ENCODE data around the gene FKBP1A. TPM values are rescaled to one million over a fixed set of nuclear protein-coding genes. Genes with fewer than 3 reads are reported as not detected.

The FKBP1A gene
- total and polyA plus RNA-seq, 4 experiments from 2014 or later = 47.0 to 86.4 (median 70.0) TPM

DNA sequence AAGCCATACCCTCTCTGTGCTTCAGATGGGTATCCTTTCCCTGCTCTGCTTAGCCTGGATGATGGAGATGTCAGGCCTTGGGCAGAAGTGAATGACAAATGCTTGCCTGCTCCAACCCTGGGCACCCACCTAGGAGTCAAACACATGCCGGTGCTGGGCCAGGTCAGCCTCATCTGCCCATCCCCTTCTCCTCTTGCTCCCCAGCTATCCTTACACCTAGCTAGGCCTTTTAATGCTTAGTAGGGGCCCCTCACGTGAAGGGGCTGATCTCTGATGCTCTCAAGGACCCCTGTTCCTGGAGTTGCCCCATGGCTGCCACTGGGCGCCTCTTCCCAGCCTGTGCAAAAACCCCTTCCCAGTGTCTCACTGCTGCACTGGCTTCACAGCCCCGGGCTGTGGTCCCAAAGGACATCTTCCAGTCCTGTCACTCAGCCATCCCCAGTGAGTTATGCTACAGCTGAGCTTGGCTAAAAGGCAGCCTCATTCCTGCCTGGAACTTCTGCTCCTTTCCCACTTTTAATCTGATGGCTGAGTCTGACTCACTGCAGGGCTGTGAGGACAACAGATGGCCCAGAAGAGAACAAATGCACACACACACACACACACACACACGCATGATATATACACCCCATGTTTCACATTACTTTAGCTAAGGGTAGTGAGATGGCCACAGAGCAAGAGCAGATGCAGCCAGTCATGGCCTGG is 51.1 kb downstream of the FKBP1A start:
- Histone ChIP-seq H3K36me3 (ENCODE audit: insufficient read depth, low read length) (no peaks in the 10 kb centered on the region), H3K4me1 (ENCODE audit: insufficient read depth, low read length) (peaks cover 5% of the 10 kb centered on the region), H3K27ac (ENCODE audit: low read depth, low read length) (no peak overlapping the region), H3K9me3 (ENCODE audit: control insufficient read depth in 1 of 2, low read length in 2 of 2) (no peaks in the 10 kb centered on the region), H3K4me3 (ENCODE audit: low read length in 2 of 2) (no peak overlapping the region), H3K27me3 (ENCODE audit: insufficient read depth, low read length) (no peaks in the 10 kb centered on the region)
- Mint-ChIP-seq H3K27ac (peak overlapping the region in 3 of 7 donors; percentile 21 to 72 (median 48)), H3K4me1 (peaks cover 14 to 26% (median 19%) of the 10 kb centered on the region in 4 donors), H3K36me3 (no peaks in the 10 kb centered on the region), H3K9me3 (no peaks in the 10 kb centered on the region), H3K27me3 (no peaks in the 10 kb centered on the region), H3K4me3 (no peak overlapping the region)
- DNase-seq = no peak
- ChIA-PET CTCF (ENCODE audit: partially characterized antibody) (interaction anchor here (1.0 kb wide), 1 partner anchor 29 kb away, joined by 4 read pairs; no protein-coding TSS in a partner anchor), POLR2A (ENCODE audit: partially characterized antibody) (no interaction called here)
- intact Hi-C loops (cut with micrococcal nuclease) = no loop called here

DNA sequence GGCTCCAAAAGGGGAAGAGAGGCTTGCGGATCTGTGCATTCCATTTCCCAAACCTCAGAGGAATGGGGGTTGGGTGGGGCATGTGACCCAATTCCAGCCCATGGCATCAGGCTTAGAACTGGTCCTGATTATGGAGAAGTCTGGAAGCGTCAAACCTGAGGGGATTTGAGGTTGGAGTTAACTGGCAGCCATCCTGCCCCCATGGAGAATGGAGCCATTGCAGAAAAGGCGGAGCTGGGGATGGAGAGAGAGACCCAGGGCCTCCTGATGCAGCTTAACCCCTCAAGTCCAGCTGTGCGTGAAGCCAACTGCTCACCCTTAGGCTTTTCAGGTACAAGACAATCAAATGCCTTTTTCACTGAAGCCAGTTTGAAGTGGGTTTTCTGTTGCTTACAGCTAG is 54.1 kb downstream of the FKBP1A start:
- Mint-ChIP-seq H3K4me1 (peaks cover 8 to 21% (median 15%) of the 10 kb centered on the region in 4 donors), H3K27ac (peak overlapping the region in 1 of 7 donors; percentile 52), H3K27me3 (no peaks in the 10 kb centered on the region), H3K4me3 (no peak overlapping the region), H3K36me3 (peaks cover 0 to 5% of the 10 kb centered on the region in 2 donors), H3K9me3 (no peaks in the 10 kb centered on the region)
- H3K4me3 ChIP-seq (ENCODE audit: low read length in 2 of 2) = no peak overlapping the region
- no peaks in the 10 kb centered on the region for H3K4me1 ChIP-seq (ENCODE audit: insufficient read depth, low read length)
- H3K27me3 ChIP-seq (ENCODE audit: insufficient read depth, low read length) = no peaks in the 10 kb centered on the region
- POLR2A ChIA-PET (ENCODE audit: partially characterized antibody) = no interaction called here
- no peak for DNase-seq
- no peaks in the 10 kb centered on the region for H3K9me3 ChIP-seq (ENCODE audit: control insufficient read depth in 1 of 2, low read length in 2 of 2)
- no peak overlapping the region for H3K27ac ChIP-seq (ENCODE audit: low read depth, low read length)
- CTCF ChIA-PET (ENCODE audit: partially characterized antibody) = interaction anchor here (1.3 kb wide), 1 partner anchor 129 kb away, joined by 3 read pairs; no protein-coding TSS in a partner anchor
- intact Hi-C loops (cut with micrococcal nuclease) = no loop called here
- no peaks in the 10 kb centered on the region for H3K36me3 ChIP-seq (ENCODE audit: insufficient read depth, low read length)

DNA sequence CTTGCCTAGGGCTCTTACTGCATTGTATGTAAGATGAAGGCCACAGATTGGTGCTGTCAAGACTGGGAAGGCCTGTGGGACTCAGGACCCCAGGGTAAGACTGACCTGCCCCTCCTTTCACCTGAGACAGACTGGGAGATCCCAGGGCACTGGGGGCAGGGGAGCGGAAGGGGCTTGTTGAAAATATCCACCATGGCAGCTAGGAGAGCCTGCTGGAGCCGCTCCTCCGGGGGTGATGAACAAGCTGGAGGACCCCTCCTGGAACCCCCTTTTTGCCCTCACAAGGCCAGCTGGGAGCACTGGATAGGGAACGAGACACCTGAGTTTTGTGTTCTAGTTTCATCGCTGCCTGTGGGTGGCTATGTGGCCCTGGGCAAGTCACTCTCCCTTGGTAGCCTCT is 54.8 kb downstream of the FKBP1A start:
- Mint-ChIP-seq H3K4me3 (no peak overlapping the region), H3K4me1 (peaks cover 9 to 21% (median 15%) of the 10 kb centered on the region in 4 donors), H3K27ac (no peak overlapping the region), H3K9me3 (no peaks in the 10 kb centered on the region), H3K27me3 (no peaks in the 10 kb centered on the region), H3K36me3 (peaks cover 0 to 6% of the 10 kb centered on the region in 2 donors)
- ChIA-PET POLR2A (ENCODE audit: partially characterized antibody) (no interaction called here), CTCF (ENCODE audit: partially characterized antibody) (no interaction called here)
- Histone ChIP-seq H3K4me1 (ENCODE audit: insufficient read depth, low read length) (no peaks in the 10 kb centered on the region), H3K36me3 (ENCODE audit: insufficient read depth, low read length) (no peaks in the 10 kb centered on the region), H3K4me3 (ENCODE audit: low read length in 2 of 2) (no peak overlapping the region), H3K27ac (ENCODE audit: low read depth, low read length) (no peak overlapping the region), H3K9me3 (ENCODE audit: control insufficient read depth in 1 of 2, low read length in 2 of 2) (no peaks in the 10 kb centered on the region), H3K27me3 (ENCODE audit: insufficient read depth, low read length) (no peaks in the 10 kb centered on the region)
- intact Hi-C loops (cut with micrococcal nuclease) = no loop called here
- no peak for DNase-seq

DNA sequence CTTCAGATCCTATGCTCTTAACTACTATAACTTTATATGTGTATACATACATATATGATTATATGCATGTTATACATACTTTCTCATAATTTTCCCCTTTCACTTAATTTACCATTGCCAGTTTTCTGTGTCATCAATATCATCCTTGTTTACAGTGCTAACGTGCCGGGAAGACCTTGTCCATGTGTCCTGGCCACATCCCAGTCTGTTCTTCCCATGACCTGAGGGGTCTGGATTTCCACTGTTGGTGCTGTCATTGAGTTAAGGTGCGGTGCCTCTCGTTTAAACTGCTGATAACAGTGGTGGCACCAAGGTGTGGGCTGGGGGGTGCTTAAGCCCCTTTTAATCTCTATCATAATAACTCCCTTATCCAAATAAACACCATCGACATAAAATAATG is 55.4 kb downstream of the FKBP1A start:
- peaks cover 3 to 8% of the 10 kb centered on the region in 2 donors for H3K36me3 Mint-ChIP-seq
- no peaks in the 10 kb centered on the region for H3K27me3 Mint-ChIP-seq
- Histone ChIP-seq H3K4me1 (ENCODE audit: insufficient read depth, low read length) (no peaks in the 10 kb centered on the region), H3K27me3 (ENCODE audit: insufficient read depth, low read length) (no peaks in the 10 kb centered on the region), H3K36me3 (ENCODE audit: insufficient read depth, low read length) (no peaks in the 10 kb centered on the region), H3K9me3 (ENCODE audit: control insufficient read depth in 1 of 2, low read length in 2 of 2) (no peaks in the 10 kb centered on the region), H3K27ac (ENCODE audit: low read depth, low read length) (no peak overlapping the region), H3K4me3 (ENCODE audit: low read length in 2 of 2) (no peak overlapping the region)
- intact Hi-C loops (cut with micrococcal nuclease) = no loop called here
- no peak overlapping the region for H3K4me3 Mint-ChIP-seq
- peaks cover 10 to 28% (median 18%) of the 10 kb centered on the region in 4 donors for H3K4me1 Mint-ChIP-seq
- CTCF ChIA-PET (ENCODE audit: partially characterized antibody) = no interaction called here
- peak overlapping the region in 3 of 7 donors; percentile 49 to 74 (median 72) for H3K27ac Mint-ChIP-seq
- POLR2A ChIA-PET (ENCODE audit: partially characterized antibody) = no interaction called here
- DNase-seq = no peak
- no peaks in the 10 kb centered on the region for H3K9me3 Mint-ChIP-seq

DNA sequence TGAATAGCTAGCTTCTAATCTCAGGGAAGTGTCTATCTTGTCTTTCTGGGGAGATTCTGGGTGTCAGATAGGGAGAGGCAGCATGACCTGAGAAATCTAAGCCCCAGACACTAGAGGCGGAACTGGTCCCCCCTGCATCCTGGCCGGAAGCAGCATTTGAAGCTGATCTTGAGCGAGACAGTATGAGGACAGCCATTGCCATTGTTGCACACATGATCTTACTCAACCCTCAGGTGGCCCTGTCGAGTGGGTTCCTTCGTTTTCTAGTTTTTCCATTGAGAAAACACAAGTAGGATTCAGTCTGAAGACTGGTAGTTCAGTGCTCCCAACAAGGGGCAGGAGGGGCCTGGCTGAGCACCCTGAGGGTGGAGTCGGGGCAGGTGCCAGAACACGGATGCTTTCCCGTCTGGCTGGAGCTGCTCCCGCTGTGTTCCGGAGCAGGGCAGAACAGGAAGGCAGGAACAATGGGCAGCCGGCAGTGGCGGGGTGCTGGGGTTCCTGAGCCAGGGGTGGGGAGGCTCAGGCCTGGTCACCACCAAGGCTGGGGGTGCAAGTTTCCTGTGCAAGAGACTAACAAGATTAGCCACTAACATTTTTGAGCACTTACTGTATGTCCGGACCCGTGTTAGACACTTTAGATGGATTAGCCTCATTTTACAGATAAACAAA is 56.0 kb downstream of the FKBP1A start:
- ChIA-PET CTCF (ENCODE audit: partially characterized antibody) (no interaction called here), POLR2A (ENCODE audit: partially characterized antibody) (no interaction called here)
- H3K9me3 ChIP-seq (ENCODE audit: control insufficient read depth in 1 of 2, low read length in 2 of 2) = no peaks in the 10 kb centered on the region
- peak overlapping the region in 6 of 7 donors; percentile 35 to 80 (median 52) for H3K27ac Mint-ChIP-seq
- no peak overlapping the region for H3K4me3 Mint-ChIP-seq
- H3K27me3 ChIP-seq (ENCODE audit: insufficient read depth, low read length) = no peaks in the 10 kb centered on the region
- H3K36me3 Mint-ChIP-seq = peaks cover 3 to 12% of the 10 kb centered on the region in 2 donors
- peaks cover 10 to 28% (median 17%) of the 10 kb centered on the region in 4 donors for H3K4me1 Mint-ChIP-seq
- H3K4me1 ChIP-seq (ENCODE audit: insufficient read depth, low read length) = no peaks in the 10 kb centered on the region
- no peak for DNase-seq
- H3K27me3 Mint-ChIP-seq = no peaks in the 10 kb centered on the region
- no peaks in the 10 kb centered on the region for H3K9me3 Mint-ChIP-seq
- intact Hi-C loops (cut with micrococcal nuclease) = no loop called here
- H3K4me3 ChIP-seq (ENCODE audit: low read length in 2 of 2) = no peak overlapping the region
- H3K27ac ChIP-seq (ENCODE audit: low read depth, low read length) = no peak overlapping the region
- H3K36me3 ChIP-seq (ENCODE audit: insufficient read depth, low read length) = no peaks in the 10 kb centered on the region

DNA sequence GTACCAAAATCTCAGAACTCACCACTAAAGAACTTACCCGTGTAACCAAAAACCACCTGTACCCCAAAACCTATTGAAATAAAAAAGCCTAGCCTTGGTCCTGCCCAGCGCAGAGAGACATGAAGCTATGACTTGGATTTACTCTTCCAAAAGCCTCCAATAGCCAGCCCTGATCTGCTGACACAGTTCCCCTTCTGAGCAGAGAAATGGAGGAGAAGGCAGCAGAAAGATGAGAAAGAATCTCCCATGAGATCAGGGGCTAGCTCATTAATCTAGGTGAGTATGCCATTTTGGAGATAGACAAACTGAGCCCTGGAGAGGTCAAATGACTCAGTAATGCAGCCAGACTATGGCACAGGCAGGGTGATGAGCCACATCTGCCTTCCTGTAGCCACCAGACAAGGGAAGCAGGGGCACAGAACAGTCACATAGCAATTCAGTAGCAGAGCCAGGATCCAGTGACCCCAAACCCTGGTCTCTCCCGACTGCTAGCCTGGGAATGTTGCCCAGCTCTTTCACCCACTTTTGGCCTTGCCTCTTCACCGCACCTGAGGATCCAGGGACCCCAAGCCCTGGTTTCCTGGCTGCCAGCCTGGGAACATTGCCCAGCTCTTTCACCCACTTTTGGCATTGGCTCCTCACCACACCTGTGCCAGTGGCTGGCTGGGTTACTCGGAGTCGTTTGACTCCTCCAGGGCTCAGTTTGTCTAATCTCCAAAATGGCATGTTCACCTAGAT is 56.7 kb downstream of the FKBP1A start:
- Mint-ChIP-seq H3K4me1 (peaks cover 12 to 34% (median 20%) of the 10 kb centered on the region in 4 donors), H3K27ac (peak overlapping the region in 6 of 7 donors; percentile 35 to 80 (median 52)), H3K9me3 (no peaks in the 10 kb centered on the region), H3K4me3 (no peak overlapping the region), H3K36me3 (peaks cover 5 to 15% of the 10 kb centered on the region in 2 donors), H3K27me3 (no peaks in the 10 kb centered on the region)
- intact Hi-C loops (cut with micrococcal nuclease) = no loop called here
- ChIA-PET CTCF (ENCODE audit: partially characterized antibody) (no interaction called here), POLR2A (ENCODE audit: partially characterized antibody) (no interaction called here)
- no peaks in the 10 kb centered on the region for H3K9me3 ChIP-seq (ENCODE audit: control insufficient read depth in 1 of 2, low read length in 2 of 2)
- H3K36me3 ChIP-seq (ENCODE audit: insufficient read depth, low read length) = no peaks in the 10 kb centered on the region
- no peaks in the 10 kb centered on the region for H3K4me1 ChIP-seq (ENCODE audit: insufficient read depth, low read length)
- no peaks in the 10 kb centered on the region for H3K27me3 ChIP-seq (ENCODE audit: insufficient read depth, low read length)
- no peak overlapping the region for H3K27ac ChIP-seq (ENCODE audit: low read depth, low read length)
- DNase-seq = no peak
- no peak overlapping the region for H3K4me3 ChIP-seq (ENCODE audit: low read length in 2 of 2)

DNA sequence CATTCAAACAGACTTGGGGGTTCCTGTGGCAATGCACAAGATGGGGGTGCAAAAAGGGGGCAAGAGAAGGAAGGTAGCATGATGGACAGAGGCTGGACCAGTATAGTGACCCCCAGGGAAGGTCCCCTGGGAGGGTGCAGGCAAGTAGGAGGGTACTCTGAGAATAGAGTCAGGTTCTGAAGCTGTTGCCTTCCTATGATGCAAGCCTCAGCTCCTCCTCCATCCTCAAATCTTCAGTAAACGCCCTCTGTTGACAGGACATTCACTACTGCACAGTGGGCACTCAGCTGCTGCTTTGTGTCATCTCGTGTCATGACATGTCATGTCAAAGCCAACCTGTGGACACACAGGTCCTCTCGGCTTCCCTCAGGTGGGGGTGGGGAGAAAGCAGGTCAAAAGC is 58.1 kb downstream of the FKBP1A start:
- H3K27ac Mint-ChIP-seq = peak overlapping the region in 2 of 7 donors; percentile 21 to 76
- no peak overlapping the region for H3K4me3 Mint-ChIP-seq
- CTCF ChIA-PET (ENCODE audit: partially characterized antibody) = interaction anchor here (1.1 kb wide), 1 partner anchor 22 kb away, joined by 3 read pairs; no protein-coding TSS in a partner anchor
- peaks cover 20 to 46% (median 32%) of the 10 kb centered on the region in 4 donors for H3K4me1 Mint-ChIP-seq
- Histone ChIP-seq H3K27me3 (ENCODE audit: insufficient read depth, low read length) (no peaks in the 10 kb centered on the region), H3K36me3 (ENCODE audit: insufficient read depth, low read length) (no peaks in the 10 kb centered on the region), H3K9me3 (ENCODE audit: control insufficient read depth in 1 of 2, low read length in 2 of 2) (no peaks in the 10 kb centered on the region), H3K4me1 (ENCODE audit: insufficient read depth, low read length) (peaks cover 8% of the 10 kb centered on the region), H3K27ac (ENCODE audit: low read depth, low read length) (no peak overlapping the region), H3K4me3 (ENCODE audit: low read length in 2 of 2) (no peak overlapping the region)
- intact Hi-C loops (cut with micrococcal nuclease) = no loop called here
- POLR2A ChIA-PET (ENCODE audit: partially characterized antibody) = no interaction called here
- H3K9me3 Mint-ChIP-seq = no peaks in the 10 kb centered on the region
- DNase-seq = no peak
- peaks cover 8 to 25% of the 10 kb centered on the region in 2 donors for H3K36me3 Mint-ChIP-seq
- no peaks in the 10 kb centered on the region for H3K27me3 Mint-ChIP-seq
